Body of pancreas (tissue), 4 donors: Measurements from ENCODE around the gene EYA2.

Experiments
- POLR2A ChIP-seq, 3 donors: fragments of 450-650 bp; IDR thresholded peaks; one replicate each; pipeline ENCODE4 v1.6.1; 2016; ENCODE audit warnings: antibody characterized with exemption in 3 of 3, mild to moderate bottlenecking in 2 of 3
- TF ChIP-seq, protein P1 (sequence below), 7 experiments: fragments of 450-650 bp in 4 of 7; fragments of 200-600 bp in 3 of 7; sonication (generic) in 3 of 7; IDR thresholded peaks; one replicate each; pipeline ENCODE4 v1.5.1; 2016 to 2019; ENCODE audit warnings: antibody characterized with exemption in 7 of 7

DNA sequence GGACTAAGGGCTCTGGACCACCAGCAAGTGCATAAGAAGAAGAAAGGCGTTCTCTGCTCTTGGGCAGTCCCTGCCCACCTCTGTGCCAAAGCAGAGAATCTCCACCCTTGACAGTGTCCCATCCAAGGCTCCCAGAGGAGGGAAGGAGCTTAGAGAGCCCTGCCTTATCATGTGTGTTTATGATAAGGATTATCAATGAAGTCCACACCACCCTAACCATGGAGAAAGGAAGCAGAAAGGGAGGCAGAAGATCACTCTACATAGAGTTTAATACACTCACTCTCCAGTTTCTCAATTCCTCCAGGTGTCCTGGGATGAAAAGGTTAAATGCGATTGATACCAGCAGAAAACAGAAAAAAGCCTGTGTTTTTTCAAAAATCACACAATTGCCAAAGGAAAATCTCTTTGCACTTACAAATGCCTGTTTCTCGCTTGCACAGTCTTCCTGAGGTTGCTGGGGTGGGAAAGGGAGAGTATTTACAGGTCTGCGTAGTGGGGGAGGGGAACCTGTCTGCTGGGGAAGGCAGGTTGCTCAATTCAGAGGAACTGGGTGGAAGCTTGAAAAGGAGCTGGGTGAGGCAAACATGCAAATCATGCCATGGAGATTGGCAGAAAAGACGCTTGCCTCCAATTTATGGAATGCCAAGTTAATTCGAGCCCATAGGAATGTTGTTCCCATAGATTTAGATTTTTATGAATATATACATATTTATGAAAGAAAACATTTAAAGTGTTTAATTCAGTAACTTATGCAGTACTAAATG is 104.0 kb downstream of the EYA2 start:
- TF ChIP-seq, protein P1, sequence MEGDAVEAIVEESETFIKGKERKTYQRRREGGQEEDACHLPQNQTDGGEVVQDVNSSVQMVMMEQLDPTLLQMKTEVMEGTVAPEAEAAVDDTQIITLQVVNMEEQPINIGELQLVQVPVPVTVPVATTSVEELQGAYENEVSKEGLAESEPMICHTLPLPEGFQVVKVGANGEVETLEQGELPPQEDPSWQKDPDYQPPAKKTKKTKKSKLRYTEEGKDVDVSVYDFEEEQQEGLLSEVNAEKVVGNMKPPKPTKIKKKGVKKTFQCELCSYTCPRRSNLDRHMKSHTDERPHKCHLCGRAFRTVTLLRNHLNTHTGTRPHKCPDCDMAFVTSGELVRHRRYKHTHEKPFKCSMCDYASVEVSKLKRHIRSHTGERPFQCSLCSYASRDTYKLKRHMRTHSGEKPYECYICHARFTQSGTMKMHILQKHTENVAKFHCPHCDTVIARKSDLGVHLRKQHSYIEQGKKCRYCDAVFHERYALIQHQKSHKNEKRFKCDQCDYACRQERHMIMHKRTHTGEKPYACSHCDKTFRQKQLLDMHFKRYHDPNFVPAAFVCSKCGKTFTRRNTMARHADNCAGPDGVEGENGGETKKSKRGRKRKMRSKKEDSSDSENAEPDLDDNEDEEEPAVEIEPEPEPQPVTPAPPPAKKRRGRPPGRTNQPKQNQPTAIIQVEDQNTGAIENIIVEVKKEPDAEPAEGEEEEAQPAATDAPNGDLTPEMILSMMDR (IDR thresholded peaks at IDR 0.05) = no peak
- TF ChIP-seq POLR2A (IDR thresholded peaks at IDR 0.05) = no peak
